HG02870 (cell line): ENCODE results near the gene TAF5L.

ENCODE experiments used
- ATAC-seq: cut with Tn5 transposase; IDR thresholded peaks from one replicate; pipeline ENCODE4 v1.9.1; 2021; ENCODE audit warnings: mild to moderate bottlenecking, moderate library complexity; ENCODE audit not compliant: unreplicated experiment

Gene TAF5L

GRCh38 chr1:229625915-229626831 lies at the start of gene TAF5L, which contains the start of gene URB2:
TSS of gene TAF5L (minus strand) at chr1:229626122. CDS start at chr1:229614482, 11,640 bp downstream.
TSS of gene URB2 (plus strand) at chr1:229626247. CDS start at chr1:229627634, 1,387 bp downstream.
- peak; percentile 78 for ATAC-seq

GRCh38 chr1:229675396-229675795 lies 49.5 kb upstream of the TAF5L start:
- no peak for ATAC-seq

- no peak for ATAC-seq
These were observed 48.1 kb upstream of the TAF5L start for GRCh38 chr1:229674042-229674441.

GRCh38 chr1:229672246-229672645 lies 46.3 kb upstream of the TAF5L start:
- ATAC-seq: no peak

GRCh38 chr1:229671310-229671709 lies 45.4 kb upstream of the TAF5L start:
- no peak for ATAC-seq

- no peak for ATAC-seq
These were observed 43.4 kb upstream of the TAF5L start for GRCh38 chr1:229669333-229669732.

GRCh38 chr1:229666585-229666984 lies 40.7 kb upstream of the TAF5L start:
- ATAC-seq: no peak

GRCh38 chr1:229665912-229666558 lies 40.1 kb upstream of the TAF5L start:
- ATAC-seq: no peak

GRCh38 chr1:229664133-229664689 lies 38.3 kb upstream of the TAF5L start:
- peak; percentile 59 for ATAC-seq

GRCh38 chr1:229661897-229662296 lies 36.0 kb upstream of the TAF5L start:
- ATAC-seq: no peak

GRCh38 chr1:229661022-229661877 lies 35.3 kb upstream of the TAF5L start:
- peak; percentile 51 for ATAC-seq

- ATAC-seq: peak; percentile 82
These were observed 32.3 kb upstream of the TAF5L start for GRCh38 chr1:229657993-229658755.

- ATAC-seq: no peak
These were observed 29.9 kb upstream of the TAF5L start for GRCh38 chr1:229655781-229656180.

GRCh38 chr1:229653420-229653819 lies 27.5 kb upstream of the TAF5L start:
- ATAC-seq: no peak

- ATAC-seq: no peak
These were observed 25.6 kb upstream of the TAF5L start for GRCh38 chr1:229651546-229651945.

GRCh38 chr1:229650045-229650444 lies 24.1 kb upstream of the TAF5L start:
- ATAC-seq: no peak

GRCh38 chr1:229648406-229648805 lies 22.5 kb upstream of the TAF5L start:
- ATAC-seq: no peak

GRCh38 chr1:229645324-229645993 lies 19.5 kb upstream of the TAF5L start:
- ATAC-seq: no peak

GRCh38 chr1:229643996-229644745 lies 18.2 kb upstream of the TAF5L start:
- no peak for ATAC-seq
